GM23338 (cell line): Measurements from ENCODE around the gene COPS6. TPM values are rescaled to one million over a fixed set of nuclear protein-coding genes. Genes with fewer than 3 reads are reported as not detected.

ENCODE experiments used
- ATAC-seq: fragments of 200-7000 bp; cut with Tn5 transposase; 3 replicates; pipeline ENCODE4 v1.9.1; 2020
- DNase-seq: peaks from one replicate; pipeline ENCODE4 v3.0.0-alpha.2; 2015; ENCODE audit warnings: low spot score
- H2AFZ ChIP-seq: fragments of 200-600 bp; sonication (generic); 2 replicates; pipeline ENCODE4 v1.8.0; 2016; ENCODE audit warnings: antibody characterized with exemption, mild to moderate bottlenecking, moderate library complexity
- H3F3A ChIP-seq: fragments of 200-600 bp; sonication (generic); replicated peaks from 2 replicates; pipeline ENCODE4 v1.8.0; 2017; ENCODE audit warnings: antibody characterized with exemption, mixed run types, low read depth
- H3K27ac ChIP-seq: fragments of 200-600 bp; sonication (generic); 2 replicates; pipeline ENCODE4 v1.6.1; 2016; ENCODE audit warnings: low read depth
- H3K27me3 ChIP-seq: fragments of 200-600 bp; sonication (generic); 2 replicates; pipeline ENCODE4 v1.8.0; 2016; ENCODE audit warnings: mild to moderate bottlenecking, mixed run types, moderate library complexity; ENCODE audit not compliant: insufficient read depth
- H3K36me3 ChIP-seq: fragments of 200-600 bp; sonication (generic); 2 replicates; pipeline ENCODE4 v1.8.0; 2016; ENCODE audit warnings: mild to moderate bottlenecking; ENCODE audit not compliant: insufficient read depth
- H3K4me1 ChIP-seq: fragments of 200-600 bp; sonication (generic); 2 replicates; pipeline ENCODE4 v1.8.0; 2016; ENCODE audit warnings: mild to moderate bottlenecking, moderate library complexity; ENCODE audit not compliant: insufficient read depth
- H3K4me2 ChIP-seq: fragments of 200-600 bp; sonication (generic); 2 replicates; pipeline ENCODE4 v1.7.1; 2017; ENCODE audit warnings: mixed run types
- H3K4me3 ChIP-seq: fragments of 200-600 bp; sonication (generic); 2 replicates; pipeline ENCODE4 v1.6.1; 2016; ENCODE audit warnings: mixed run types
- H3K79me2 ChIP-seq: fragments of 200-600 bp; sonication (generic); replicated peaks from 2 replicates; pipeline ENCODE4 v1.8.0; 2017; ENCODE audit warnings: mild to moderate bottlenecking; ENCODE audit not compliant: insufficient read depth
- H3K9me2 ChIP-seq: fragments of 200-600 bp; sonication (generic); 2 replicates; pipeline ENCODE4 v1.8.0; 2017; ENCODE audit not compliant: insufficient read depth
- H4K20me1 ChIP-seq: fragments of 200-600 bp; sonication (generic); replicated peaks from 2 replicates; pipeline ENCODE4 v1.8.0; 2017; ENCODE audit warnings: mild to moderate bottlenecking; ENCODE audit not compliant: insufficient read depth
- H3K27ac Mint-ChIP-seq: 2 replicates; pipeline ENCODE4 v1.8.0; 2020; ENCODE audit warnings: inconsistent platforms, mild to moderate bottlenecking, moderate library complexity, mixed read lengths
- H3K27me3 Mint-ChIP-seq: 3 replicates; pipeline ENCODE4 v1.8.0; 2022; ENCODE audit warnings: low read depth, mild to moderate bottlenecking, moderate library complexity, mixed read lengths, inconsistent platforms; ENCODE audit not compliant: insufficient read depth, poor library complexity
- H3K36me3 Mint-ChIP-seq: 3 replicates; pipeline ENCODE4 v1.8.0; 2021; ENCODE audit warnings: low read depth, mild to moderate bottlenecking, inconsistent platforms, moderate library complexity, mixed read lengths
- H3K4me1 Mint-ChIP-seq: 3 replicates; pipeline ENCODE4 v1.8.0; 2020; ENCODE audit warnings: mild to moderate bottlenecking, inconsistent platforms, mixed read lengths
- H3K4me3 Mint-ChIP-seq: 3 replicates; pipeline ENCODE4 v1.8.0; 2021; ENCODE audit warnings: moderate library complexity, mild to moderate bottlenecking, inconsistent platforms, mixed read lengths
- H3K9me3 Mint-ChIP-seq: 3 replicates; pipeline ENCODE4 v1.8.0; 2020; ENCODE audit warnings: moderate library complexity, mild to moderate bottlenecking, inconsistent platforms, mixed read lengths
- CREB1 ChIP-seq: fragments of 250-450 bp; sonication (Bioruptor Pico); IDR thresholded peaks from 2 replicates; pipeline ENCODE4 v1.5.0; 2020; ENCODE audit warnings: low read depth, mild to moderate bottlenecking, moderate library complexity
- EZH2 ChIP-seq: fragments of 200-600 bp; sonication (generic); IDR thresholded peaks from one replicate; pipeline ENCODE4 v1.8.0; 2017; ENCODE audit warnings: antibody characterized with exemption, mild to moderate bottlenecking, low read depth; ENCODE audit not compliant: unreplicated experiment
- EZH2phosphoT487 ChIP-seq: fragments of 200-600 bp; sonication (generic); IDR thresholded peaks from one replicate; pipeline ENCODE4 v1.8.1; 2018; ENCODE audit warnings: antibody characterized with exemption; ENCODE audit not compliant: unreplicated experiment
- JUNB ChIP-seq: IDR thresholded peaks from one replicate; pipeline ENCODE4 v1.6.1; 2016; ENCODE audit warnings: antibody characterized with exemption; ENCODE audit not compliant: unreplicated experiment
- NANOG ChIP-seq: IDR thresholded peaks from 2 replicates; pipeline ENCODE4 v1.6.1; 2016; ENCODE audit warnings: antibody characterized with exemption, borderline replicate concordance
- POLR2AphosphoS5 ChIP-seq: IDR thresholded peaks from 2 replicates; pipeline ENCODE4 v1.6.1; 2016; ENCODE audit warnings: antibody characterized with exemption, low read depth
- STAT1 ChIP-seq: IDR thresholded peaks from one replicate; pipeline ENCODE4 v1.6.1; 2016; ENCODE audit warnings: antibody characterized with exemption; ENCODE audit not compliant: unreplicated experiment
- ZNF114 ChIP-seq: fragments of 250-450 bp; sonication (Bioruptor Pico); IDR thresholded peaks from 2 replicates; pipeline ENCODE4 v1.5.0; 2020; ENCODE audit warnings: mild to moderate bottlenecking, moderate library complexity
- ZNF331 ChIP-seq: fragments of 250-450 bp; sonication (Bioruptor Pico); IDR thresholded peaks from 2 replicates; pipeline ENCODE4 v1.5.0; 2020; ENCODE audit warnings: low read depth, mild to moderate bottlenecking, moderate library complexity
- polyA plus RNA-seq: library from polyadenylated mRNA; unstranded; fragments of >200 nt; fragmentation: Nextera tagmentation; extraction: Ambion mirVana; gene quantifications from 2 replicates; pipeline ENCODE4 v1.2.1, GENCODE V29; 2016
- total RNA-seq: library from RNA; depleted of rRNA; stranded (reverse); fragments of >200 nt; shearing (Covaris generic); gene quantifications from 2 replicates; pipeline ENCODE4 v1.2.3, GENCODE V29; 2014
- TF ChIP-seq, protein P1 (sequence below): IDR thresholded peaks from one replicate; pipeline ENCODE4 v1.6.1; 2018; ENCODE audit warnings: antibody characterized with exemption; ENCODE audit not compliant: unreplicated experiment
- TF ChIP-seq, protein P2 (sequence below): IDR thresholded peaks from 2 replicates; pipeline ENCODE4 v1.6.1; 2016; ENCODE audit warnings: antibody characterized with exemption
- TF ChIP-seq, protein P3 (sequence below), 2 experiments: fragments of 200-600 bp in 1 of 2; sonication (generic) in 1 of 2; conservative IDR thresholded peaks; 2 replicates each; pipeline versions ENCODE4 v1.5.1 to v1.6.1; 2016 to 2017; ENCODE audit warnings: antibody characterized with exemption in 2 of 2, low read depth in 2 of 2, mild to moderate bottlenecking in 2 of 2, moderate library complexity in 1 of 2
- TF ChIP-seq, protein P4 (sequence below): fragments of 250-450 bp; sonication (Bioruptor Pico); IDR thresholded peaks from 2 replicates; pipeline ENCODE4 v1.5.0; 2020; ENCODE audit warnings: mild to moderate bottlenecking, moderate library complexity

COPS6 gene
- total and polyA plus RNA-seq, 2 experiments from 2014 or later, result 89.8 to 198 TPM

DNA sequence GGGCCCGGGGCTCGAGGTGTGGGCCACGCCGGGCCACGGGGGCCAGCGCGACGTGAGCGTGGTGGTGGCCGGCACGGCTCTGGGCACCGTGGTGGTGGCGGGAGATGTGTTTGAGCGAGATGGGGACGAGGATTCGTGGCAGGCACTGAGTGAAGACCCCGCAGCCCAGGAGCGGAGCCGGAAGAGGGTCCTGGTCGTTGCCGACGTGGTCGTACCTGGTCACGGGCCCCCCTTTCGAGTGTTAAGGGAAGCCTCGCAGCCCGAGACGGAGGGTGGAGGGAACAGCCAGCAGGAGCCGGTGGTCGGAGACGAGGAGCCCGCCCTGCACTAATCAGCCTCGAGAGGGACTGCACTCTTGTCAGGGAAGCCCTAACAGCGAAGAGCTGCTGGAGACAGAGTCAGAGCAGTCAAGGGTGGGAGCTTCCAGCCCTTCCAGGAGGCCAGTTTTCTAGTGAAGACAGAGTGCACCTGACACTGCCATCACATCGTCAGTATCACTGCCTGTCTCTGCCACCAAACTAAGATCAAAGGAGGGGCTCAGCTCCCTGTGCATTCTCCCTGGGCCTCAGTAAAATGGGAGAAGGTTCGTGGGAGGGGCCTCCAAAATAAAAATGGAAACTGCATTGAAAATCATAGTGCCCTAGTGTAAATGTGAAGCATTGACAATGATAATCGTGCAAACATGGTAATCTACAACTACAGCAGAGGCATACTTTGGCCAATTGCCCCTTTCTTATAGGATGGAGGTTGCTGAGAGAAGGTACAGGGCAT is 39.3 kb downstream of the COPS6 start:
- H3K27me3 ChIP-seq, result peaks cover 21% of the 10 kb centered on the region
- H2AFZ ChIP-seq, result peak overlapping the region; percentile 94
- peaks cover 4% of the 10 kb centered on the region; the same call in 1 of the 2 replicates for H3K4me1 ChIP-seq
- H3K9me2 ChIP-seq, result no peaks in the 10 kb centered on the region
- Mint-ChIP-seq H3K4me1 (peaks cover 11% of the 10 kb centered on the region), H3K36me3 (peaks cover 6% of the 10 kb centered on the region; the same call in 1 of the 3 replicates), H3K9me3 (no peaks in the 10 kb centered on the region), H3K4me3 (peak overlapping the region; percentile 77), H3K27ac (no peak overlapping the region), H3K27me3 (peaks cover 21% of the 10 kb centered on the region)
- H3K79me2 ChIP-seq, result peaks cover 5% of the 10 kb centered on the region
- no peaks in the 10 kb centered on the region for H3K36me3 ChIP-seq
- H3K4me2 ChIP-seq, result peak overlapping the region; percentile 96
- peak; percentile 58 for DNase-seq
- no peak overlapping the region for H3K27ac ChIP-seq
- peak; percentile 33 for ATAC-seq
- peaks cover 21% of the 10 kb centered on the region for H3F3A ChIP-seq
- H3K4me3 ChIP-seq, result peak overlapping the region; percentile 99
- TF ChIP-seq EZH2phosphoT487 (no peak), STAT1 (no peak), POLR2AphosphoS5 (no peak), ZNF114 (CRISPR knock-in tag) (no peak), JUNB (no peak), NANOG (no peak), EZH2 (no peak), ZNF331 (no peak), CREB1 (CRISPR knock-in tag) (no peak)
- TF ChIP-seq, protein P1, sequence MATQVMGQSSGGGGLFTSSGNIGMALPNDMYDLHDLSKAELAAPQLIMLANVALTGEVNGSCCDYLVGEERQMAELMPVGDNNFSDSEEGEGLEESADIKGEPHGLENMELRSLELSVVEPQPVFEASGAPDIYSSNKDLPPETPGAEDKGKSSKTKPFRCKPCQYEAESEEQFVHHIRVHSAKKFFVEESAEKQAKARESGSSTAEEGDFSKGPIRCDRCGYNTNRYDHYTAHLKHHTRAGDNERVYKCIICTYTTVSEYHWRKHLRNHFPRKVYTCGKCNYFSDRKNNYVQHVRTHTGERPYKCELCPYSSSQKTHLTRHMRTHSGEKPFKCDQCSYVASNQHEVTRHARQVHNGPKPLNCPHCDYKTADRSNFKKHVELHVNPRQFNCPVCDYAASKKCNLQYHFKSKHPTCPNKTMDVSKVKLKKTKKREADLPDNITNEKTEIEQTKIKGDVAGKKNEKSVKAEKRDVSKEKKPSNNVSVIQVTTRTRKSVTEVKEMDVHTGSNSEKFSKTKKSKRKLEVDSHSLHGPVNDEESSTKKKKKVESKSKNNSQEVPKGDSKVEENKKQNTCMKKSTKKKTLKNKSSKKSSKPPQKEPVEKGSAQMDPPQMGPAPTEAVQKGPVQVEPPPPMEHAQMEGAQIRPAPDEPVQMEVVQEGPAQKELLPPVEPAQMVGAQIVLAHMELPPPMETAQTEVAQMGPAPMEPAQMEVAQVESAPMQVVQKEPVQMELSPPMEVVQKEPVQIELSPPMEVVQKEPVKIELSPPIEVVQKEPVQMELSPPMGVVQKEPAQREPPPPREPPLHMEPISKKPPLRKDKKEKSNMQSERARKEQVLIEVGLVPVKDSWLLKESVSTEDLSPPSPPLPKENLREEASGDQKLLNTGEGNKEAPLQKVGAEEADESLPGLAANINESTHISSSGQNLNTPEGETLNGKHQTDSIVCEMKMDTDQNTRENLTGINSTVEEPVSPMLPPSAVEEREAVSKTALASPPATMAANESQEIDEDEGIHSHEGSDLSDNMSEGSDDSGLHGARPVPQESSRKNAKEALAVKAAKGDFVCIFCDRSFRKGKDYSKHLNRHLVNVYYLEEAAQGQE, result no peak
- TF ChIP-seq, protein P2, sequence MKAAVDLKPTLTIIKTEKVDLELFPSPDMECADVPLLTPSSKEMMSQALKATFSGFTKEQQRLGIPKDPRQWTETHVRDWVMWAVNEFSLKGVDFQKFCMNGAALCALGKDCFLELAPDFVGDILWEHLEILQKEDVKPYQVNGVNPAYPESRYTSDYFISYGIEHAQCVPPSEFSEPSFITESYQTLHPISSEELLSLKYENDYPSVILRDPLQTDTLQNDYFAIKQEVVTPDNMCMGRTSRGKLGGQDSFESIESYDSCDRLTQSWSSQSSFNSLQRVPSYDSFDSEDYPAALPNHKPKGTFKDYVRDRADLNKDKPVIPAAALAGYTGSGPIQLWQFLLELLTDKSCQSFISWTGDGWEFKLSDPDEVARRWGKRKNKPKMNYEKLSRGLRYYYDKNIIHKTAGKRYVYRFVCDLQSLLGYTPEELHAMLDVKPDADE, result no peak
- TF ChIP-seq, protein P3, sequence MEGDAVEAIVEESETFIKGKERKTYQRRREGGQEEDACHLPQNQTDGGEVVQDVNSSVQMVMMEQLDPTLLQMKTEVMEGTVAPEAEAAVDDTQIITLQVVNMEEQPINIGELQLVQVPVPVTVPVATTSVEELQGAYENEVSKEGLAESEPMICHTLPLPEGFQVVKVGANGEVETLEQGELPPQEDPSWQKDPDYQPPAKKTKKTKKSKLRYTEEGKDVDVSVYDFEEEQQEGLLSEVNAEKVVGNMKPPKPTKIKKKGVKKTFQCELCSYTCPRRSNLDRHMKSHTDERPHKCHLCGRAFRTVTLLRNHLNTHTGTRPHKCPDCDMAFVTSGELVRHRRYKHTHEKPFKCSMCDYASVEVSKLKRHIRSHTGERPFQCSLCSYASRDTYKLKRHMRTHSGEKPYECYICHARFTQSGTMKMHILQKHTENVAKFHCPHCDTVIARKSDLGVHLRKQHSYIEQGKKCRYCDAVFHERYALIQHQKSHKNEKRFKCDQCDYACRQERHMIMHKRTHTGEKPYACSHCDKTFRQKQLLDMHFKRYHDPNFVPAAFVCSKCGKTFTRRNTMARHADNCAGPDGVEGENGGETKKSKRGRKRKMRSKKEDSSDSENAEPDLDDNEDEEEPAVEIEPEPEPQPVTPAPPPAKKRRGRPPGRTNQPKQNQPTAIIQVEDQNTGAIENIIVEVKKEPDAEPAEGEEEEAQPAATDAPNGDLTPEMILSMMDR (conservative IDR thresholded peaks at IDR 0.05; ENCODE audit: low read depth in 2 of 2), result no peak
- TF ChIP-seq, protein P4, sequence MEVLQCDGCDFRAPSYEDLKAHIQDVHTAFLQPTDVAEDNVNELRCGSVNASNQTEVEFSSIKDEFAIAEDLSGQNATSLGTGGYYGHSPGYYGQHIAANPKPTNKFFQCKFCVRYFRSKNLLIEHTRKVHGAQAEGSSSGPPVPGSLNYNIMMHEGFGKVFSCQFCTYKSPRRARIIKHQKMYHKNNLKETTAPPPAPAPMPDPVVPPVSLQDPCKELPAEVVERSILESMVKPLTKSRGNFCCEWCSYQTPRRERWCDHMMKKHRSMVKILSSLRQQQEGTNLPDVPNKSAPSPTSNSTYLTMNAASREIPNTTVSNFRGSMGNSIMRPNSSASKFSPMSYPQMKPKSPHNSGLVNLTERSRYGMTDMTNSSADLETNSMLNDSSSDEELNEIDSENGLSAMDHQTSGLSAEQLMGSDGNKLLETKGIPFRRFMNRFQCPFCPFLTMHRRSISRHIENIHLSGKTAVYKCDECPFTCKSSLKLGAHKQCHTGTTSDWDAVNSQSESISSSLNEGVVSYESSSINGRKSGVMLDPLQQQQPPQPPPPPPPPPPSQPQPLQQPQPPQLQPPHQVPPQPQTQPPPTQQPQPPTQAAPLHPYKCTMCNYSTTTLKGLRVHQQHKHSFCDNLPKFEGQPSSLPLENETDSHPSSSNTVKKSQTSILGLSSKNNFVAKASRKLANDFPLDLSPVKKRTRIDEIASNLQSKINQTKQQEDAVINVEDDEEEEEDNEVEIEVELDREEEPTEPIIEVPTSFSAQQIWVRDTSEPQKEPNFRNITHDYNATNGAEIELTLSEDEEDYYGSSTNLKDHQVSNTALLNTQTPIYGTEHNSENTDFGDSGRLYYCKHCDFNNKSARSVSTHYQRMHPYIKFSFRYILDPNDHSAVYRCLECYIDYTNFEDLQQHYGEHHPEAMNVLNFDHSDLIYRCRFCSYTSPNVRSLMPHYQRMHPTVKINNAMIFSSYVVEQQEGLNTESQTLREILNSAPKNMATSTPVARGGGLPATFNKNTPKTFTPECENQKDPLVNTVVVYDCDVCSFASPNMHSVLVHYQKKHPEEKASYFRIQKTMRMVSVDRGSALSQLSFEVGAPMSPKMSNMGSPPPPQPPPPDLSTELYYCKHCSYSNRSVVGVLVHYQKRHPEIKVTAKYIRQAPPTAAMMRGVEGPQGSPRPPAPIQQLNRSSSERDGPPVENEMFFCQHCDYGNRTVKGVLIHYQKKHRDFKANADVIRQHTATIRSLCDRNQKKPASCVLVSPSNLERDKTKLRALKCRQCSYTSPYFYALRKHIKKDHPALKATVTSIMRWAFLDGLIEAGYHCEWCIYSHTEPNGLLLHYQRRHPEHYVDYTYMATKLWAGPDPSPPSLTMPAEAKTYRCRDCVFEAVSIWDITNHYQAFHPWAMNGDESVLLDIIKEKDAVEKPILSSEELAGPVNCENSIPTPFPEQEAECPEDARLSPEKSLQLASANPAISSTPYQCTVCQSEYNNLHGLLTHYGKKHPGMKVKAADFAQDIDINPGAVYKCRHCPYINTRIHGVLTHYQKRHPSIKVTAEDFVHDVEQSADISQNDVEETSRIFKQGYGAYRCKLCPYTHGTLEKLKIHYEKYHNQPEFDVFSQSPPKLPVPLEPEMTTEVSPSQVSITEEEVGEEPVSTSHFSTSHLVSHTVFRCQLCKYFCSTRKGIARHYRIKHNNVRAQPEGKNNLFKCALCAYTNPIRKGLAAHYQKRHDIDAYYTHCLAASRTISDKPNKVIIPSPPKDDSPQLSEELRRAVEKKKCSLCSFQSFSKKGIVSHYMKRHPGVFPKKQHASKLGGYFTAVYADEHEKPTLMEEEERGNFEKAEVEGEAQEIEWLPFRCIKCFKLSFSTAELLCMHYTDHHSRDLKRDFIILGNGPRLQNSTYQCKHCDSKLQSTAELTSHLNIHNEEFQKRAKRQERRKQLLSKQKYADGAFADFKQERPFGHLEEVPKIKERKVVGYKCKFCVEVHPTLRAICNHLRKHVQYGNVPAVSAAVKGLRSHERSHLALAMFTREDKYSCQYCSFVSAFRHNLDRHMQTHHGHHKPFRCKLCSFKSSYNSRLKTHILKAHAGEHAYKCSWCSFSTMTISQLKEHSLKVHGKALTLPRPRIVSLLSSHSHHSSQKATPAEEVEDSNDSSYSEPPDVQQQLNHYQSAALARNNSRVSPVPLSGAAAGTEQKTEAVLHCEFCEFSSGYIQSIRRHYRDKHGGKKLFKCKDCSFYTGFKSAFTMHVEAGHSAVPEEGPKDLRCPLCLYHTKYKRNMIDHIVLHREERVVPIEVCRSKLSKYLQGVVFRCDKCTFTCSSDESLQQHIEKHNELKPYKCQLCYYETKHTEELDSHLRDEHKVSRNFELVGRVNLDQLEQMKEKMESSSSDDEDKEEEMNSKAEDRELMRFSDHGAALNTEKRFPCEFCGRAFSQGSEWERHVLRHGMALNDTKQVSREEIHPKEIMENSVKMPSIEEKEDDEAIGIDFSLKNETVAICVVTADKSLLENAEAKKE (CRISPR knock-in tag), result no peak
- no peaks in the 10 kb centered on the region for H4K20me1 ChIP-seq
